ENCODE data around the gene ZKSCAN3.
A peak's percentile ranks its signal among the peaks of the same experiment; 100 is the strongest.
"Not testable (repeated sequence)": the region's sequence is repeated elsewhere in the genome, so short reads cannot be mapped to it uniquely, and the experiment has no call there.

The ZKSCAN3 gene

GRCh38 chr6:28390688-28391087 is 40.9 kb downstream of the ZKSCAN3 start:
- Histone ChIP-seq H3K4me1 (ENCODE audit: control insufficient read depth, insufficient read depth, low read length) (no peaks in the 10 kb centered on the region), H3K27me3 (ENCODE audit: control insufficient read depth, insufficient read depth, low read length) (no peaks in the 10 kb centered on the region), H3K4me3 (ENCODE audit: low read length) (no peak overlapping the region), H3K36me3 (ENCODE audit: control insufficient read depth, insufficient read depth, low read length) (no peaks in the 10 kb centered on the region), H3K9me3 (ENCODE audit: control insufficient read depth, low read length) (no peaks in the 10 kb centered on the region), H3K9ac (ENCODE audit: low read length) (no peak overlapping the region)

GRCh38 chr6:28393912-28394662 is 44.3 kb downstream of the ZKSCAN3 start:
- Histone ChIP-seq H3K27me3 (ENCODE audit: control insufficient read depth, insufficient read depth, low read length) (no peaks in the 10 kb centered on the region), H3K36me3 (ENCODE audit: control insufficient read depth, insufficient read depth, low read length) (no peaks in the 10 kb centered on the region), H3K9ac (ENCODE audit: low read length) (no peak overlapping the region), H3K4me1 (ENCODE audit: control insufficient read depth, insufficient read depth, low read length) (peaks cover 4% of the 10 kb centered on the region), H3K4me3 (ENCODE audit: low read length) (no peak overlapping the region), H3K9me3 (ENCODE audit: control insufficient read depth, low read length) (no peaks in the 10 kb centered on the region)

DNA sequence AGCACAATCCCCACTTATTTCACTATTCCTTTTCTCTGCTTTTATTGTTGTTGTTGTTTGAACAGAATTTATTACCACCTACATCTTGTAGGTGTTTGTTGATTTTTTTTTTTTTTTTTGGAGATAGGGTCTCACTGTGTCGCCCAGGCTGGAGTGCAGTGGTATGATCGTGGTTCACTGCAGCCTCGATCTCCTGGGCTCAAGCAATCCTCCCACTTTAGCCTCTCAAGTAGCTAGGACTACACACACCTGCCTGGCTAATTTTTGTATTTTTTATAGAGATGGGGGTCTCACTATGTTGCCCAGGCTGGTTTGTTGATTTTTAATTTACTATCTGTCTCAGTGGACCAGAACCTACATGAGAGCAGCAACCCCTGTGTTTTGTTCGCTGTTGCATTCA is 46.2 kb downstream of the ZKSCAN3 start:
- Histone ChIP-seq H3K36me3 (ENCODE audit: control insufficient read depth, insufficient read depth, low read length) (no peaks in the 10 kb centered on the region), H3K27me3 (ENCODE audit: control insufficient read depth, insufficient read depth, low read length) (no peaks in the 10 kb centered on the region), H3K9ac (ENCODE audit: low read length) (no peak overlapping the region), H3K4me3 (ENCODE audit: low read length) (no peak overlapping the region), H3K9me3 (ENCODE audit: control insufficient read depth, low read length) (no peaks in the 10 kb centered on the region), H3K4me1 (ENCODE audit: control insufficient read depth, insufficient read depth, low read length) (peaks cover 4% of the 10 kb centered on the region)

DNA sequence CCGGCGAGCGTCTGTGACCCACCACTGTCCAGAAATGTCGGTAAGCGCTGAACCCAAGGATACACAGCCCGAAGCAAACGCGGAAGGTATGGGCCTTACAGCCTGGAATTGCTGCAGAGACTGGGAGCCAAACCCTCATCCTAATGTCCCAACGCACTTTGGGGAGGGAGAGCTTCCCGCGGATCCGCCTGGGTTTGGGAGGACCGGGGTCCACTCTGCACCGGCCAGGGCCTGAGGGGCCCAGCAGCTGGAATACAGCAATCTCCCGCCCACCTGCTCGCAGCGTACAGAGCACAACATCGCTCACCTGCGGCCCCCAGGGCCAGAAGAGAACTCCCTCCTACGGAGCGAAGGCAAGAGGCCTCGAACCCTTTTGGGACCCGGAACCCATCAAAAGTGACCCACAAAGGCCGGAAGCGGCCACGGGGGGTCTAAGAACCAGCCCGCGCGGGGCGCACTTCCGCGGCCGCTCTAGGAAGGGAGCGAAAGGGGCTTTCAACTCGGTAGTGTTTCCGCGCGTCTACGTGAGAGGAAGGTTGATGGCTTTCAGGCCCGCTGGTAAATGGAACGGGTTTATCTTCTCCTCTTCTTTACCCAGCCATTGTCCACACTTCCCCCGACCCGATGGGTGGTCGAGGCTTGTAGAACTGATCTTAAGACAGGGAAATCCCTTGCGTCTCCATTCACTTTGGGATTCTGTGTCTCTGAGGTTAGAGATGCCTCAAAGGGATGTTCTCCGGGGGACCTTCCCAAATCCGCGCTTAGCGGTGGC is 49.8 kb downstream of the ZKSCAN3 start, which contains the start of gene ZSCAN12:
TSS of gene ZSCAN12 (minus strand) at position 398 of the 772 bp plus-strand sequence. CDS start 1,342 bp downstream, outside the sequence.
- Histone ChIP-seq H3K9me3 (ENCODE audit: control insufficient read depth, low read length) (no peaks in the 10 kb centered on the region), H3K4me3 (ENCODE audit: low read length) (peak within 1 kb of the TSS; percentile 75), H3K36me3 (ENCODE audit: control insufficient read depth, insufficient read depth, low read length) (no peaks in the 10 kb centered on the region), H3K27me3 (ENCODE audit: control insufficient read depth, insufficient read depth, low read length) (peaks cover 4% of the 10 kb centered on the region), H3K4me1 (ENCODE audit: control insufficient read depth, insufficient read depth, low read length) (peaks cover 4% of the 10 kb centered on the region), H3K9ac (ENCODE audit: low read length) (peak within 1 kb of the TSS; percentile 70)

DNA sequence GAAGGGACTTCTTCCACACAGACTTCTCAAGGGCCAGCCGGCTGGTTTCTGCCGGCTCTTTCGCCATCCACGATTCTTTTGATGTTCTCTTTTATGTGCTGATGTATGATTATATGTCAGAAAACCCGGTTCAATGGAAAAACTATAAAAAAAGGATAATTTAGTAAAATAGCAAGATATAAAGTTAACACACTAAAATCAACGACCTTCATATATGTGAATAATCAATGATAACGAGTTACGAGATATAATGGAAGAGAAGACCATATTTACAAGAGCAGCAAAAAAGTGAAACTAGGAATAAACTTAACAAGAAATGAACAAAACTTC is 50.3 kb downstream of the ZKSCAN3 start:
- H3K9ac ChIP-seq (ENCODE audit: low read length): peak overlapping the region; percentile 70
- no peaks in the 10 kb centered on the region for H3K9me3 ChIP-seq (ENCODE audit: control insufficient read depth, low read length)
- H3K36me3 ChIP-seq (ENCODE audit: control insufficient read depth, insufficient read depth, low read length): no peaks in the 10 kb centered on the region
- H3K4me1 ChIP-seq (ENCODE audit: control insufficient read depth, insufficient read depth, low read length): peaks cover 4% of the 10 kb centered on the region
- H3K27me3 ChIP-seq (ENCODE audit: control insufficient read depth, insufficient read depth, low read length): peaks cover 4% of the 10 kb centered on the region
- H3K4me3 ChIP-seq (ENCODE audit: low read length): peak overlapping the region; percentile 75

GRCh38 chr6:28401172-28401571 is 51.4 kb downstream of the ZKSCAN3 start:
- peaks cover 4% of the 10 kb centered on the region for H3K27me3 ChIP-seq (ENCODE audit: control insufficient read depth, insufficient read depth, low read length)
- H3K4me1 ChIP-seq (ENCODE audit: control insufficient read depth, insufficient read depth, low read length): peaks cover 4% of the 10 kb centered on the region
- H3K9me3 ChIP-seq (ENCODE audit: control insufficient read depth, low read length): no peaks in the 10 kb centered on the region
- H3K9ac ChIP-seq (ENCODE audit: low read length): no peak overlapping the region
- H3K4me3 ChIP-seq (ENCODE audit: low read length): no peak overlapping the region
- H3K36me3 ChIP-seq (ENCODE audit: control insufficient read depth, insufficient read depth, low read length): no peaks in the 10 kb centered on the region

DNA sequence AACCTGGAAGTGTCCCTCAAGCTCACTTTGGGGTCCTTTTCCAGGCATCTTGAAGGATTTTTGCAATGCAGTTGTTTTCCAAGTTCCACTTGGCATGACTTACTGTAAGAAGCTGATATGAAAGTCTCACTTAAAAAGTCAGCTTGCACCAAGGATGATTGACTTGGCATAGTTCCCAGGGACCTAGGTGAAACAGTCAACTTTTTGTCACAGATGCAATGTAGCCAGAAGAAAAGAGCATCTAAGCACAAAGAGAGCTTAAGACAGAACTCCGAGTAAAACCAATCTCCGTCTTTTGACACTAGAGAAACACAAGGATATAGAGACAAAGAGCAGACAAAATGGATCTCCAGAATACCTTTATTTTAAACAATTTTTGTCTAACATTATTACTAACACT is 52.5 kb downstream of the ZKSCAN3 start:
- H3K4me1 ChIP-seq (ENCODE audit: control insufficient read depth, insufficient read depth, low read length): no peaks in the 10 kb centered on the region
- H3K9me3 ChIP-seq (ENCODE audit: control insufficient read depth, low read length): no peaks in the 10 kb centered on the region
- H3K4me3 ChIP-seq (ENCODE audit: low read length): no peak overlapping the region
- no peaks in the 10 kb centered on the region for H3K36me3 ChIP-seq (ENCODE audit: control insufficient read depth, insufficient read depth, low read length)
- peaks cover 4% of the 10 kb centered on the region for H3K27me3 ChIP-seq (ENCODE audit: control insufficient read depth, insufficient read depth, low read length)
- H3K9ac ChIP-seq (ENCODE audit: low read length): no peak overlapping the region

GRCh38 chr6:28403923-28404322 is 54.2 kb downstream of the ZKSCAN3 start:
- not testable (repeated sequence) for H3K36me3 ChIP-seq (ENCODE audit: control insufficient read depth, insufficient read depth, low read length); H3K27me3 ChIP-seq (ENCODE audit: control insufficient read depth, insufficient read depth, low read length); H3K9ac ChIP-seq (ENCODE audit: low read length); H3K4me1 ChIP-seq (ENCODE audit: control insufficient read depth, insufficient read depth, low read length); H3K9me3 ChIP-seq (ENCODE audit: control insufficient read depth, low read length); H3K4me3 ChIP-seq (ENCODE audit: low read length)

DNA sequence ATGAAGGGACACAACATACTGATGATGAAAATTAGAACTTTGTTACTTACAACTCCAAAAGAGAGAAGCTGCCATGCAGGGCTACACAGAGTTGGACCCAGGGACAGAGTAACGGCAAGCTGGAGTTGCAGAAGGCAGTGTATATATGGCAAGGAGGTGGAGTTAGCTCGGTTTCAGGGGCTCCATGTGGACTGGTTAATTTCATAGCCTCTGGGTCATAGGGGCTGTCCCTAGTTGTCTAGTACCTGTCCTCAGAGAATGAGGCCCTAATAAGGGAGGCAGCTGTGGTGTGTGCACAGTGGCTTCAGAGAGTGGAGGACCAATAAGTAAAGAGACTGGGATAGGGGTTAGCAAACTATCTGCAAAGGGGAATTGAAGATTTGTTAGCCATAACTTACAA is 57.7 kb downstream of the ZKSCAN3 start:
- H3K9me3 ChIP-seq (ENCODE audit: control insufficient read depth, low read length): no peaks in the 10 kb centered on the region
- no peaks in the 10 kb centered on the region for H3K27me3 ChIP-seq (ENCODE audit: control insufficient read depth, insufficient read depth, low read length)
- no peaks in the 10 kb centered on the region for H3K36me3 ChIP-seq (ENCODE audit: control insufficient read depth, insufficient read depth, low read length)
- H3K4me1 ChIP-seq (ENCODE audit: control insufficient read depth, insufficient read depth, low read length): no peaks in the 10 kb centered on the region
- no peak overlapping the region for H3K4me3 ChIP-seq (ENCODE audit: low read length)
- no peak overlapping the region for H3K9ac ChIP-seq (ENCODE audit: low read length)

DNA sequence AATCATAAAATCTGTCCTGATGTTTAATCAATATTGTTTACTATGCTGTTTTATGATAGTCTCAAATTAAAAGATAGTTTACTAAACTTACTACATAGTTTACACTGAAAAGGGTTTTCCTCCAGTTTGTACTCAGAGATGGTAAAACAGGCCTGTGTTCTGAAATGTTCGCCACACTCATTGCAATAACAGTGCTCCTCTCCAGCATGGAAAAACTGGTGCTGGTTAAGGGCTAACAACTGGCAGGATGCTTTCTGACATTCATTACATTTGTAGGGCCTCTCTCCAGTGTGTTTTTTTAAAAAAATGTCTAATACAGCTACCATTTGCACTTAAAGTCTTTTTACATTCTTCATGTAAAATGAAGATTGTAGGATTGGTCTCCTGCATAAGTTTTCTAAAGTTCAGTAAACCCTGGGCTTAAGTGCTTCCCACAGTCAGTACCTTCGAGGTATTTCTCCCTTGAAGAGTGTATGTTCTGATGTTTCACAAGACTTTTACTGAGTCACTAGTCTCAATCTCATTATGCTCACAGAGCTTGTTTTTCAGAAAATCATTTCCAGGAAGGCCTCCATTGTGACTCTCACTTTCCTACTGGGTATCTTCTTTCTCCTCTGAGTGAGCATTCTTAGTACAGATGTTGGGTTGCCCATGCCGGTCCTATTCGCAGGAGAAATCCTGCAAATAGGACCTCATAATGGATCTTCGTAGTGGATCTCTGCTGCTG is 58.5 kb downstream of the ZKSCAN3 start:
- Histone ChIP-seq H3K9me3 (ENCODE audit: control insufficient read depth, low read length) (no peaks in the 10 kb centered on the region), H3K4me3 (ENCODE audit: low read length) (no peak overlapping the region), H3K9ac (ENCODE audit: low read length) (no peak overlapping the region), H3K27me3 (ENCODE audit: control insufficient read depth, insufficient read depth, low read length) (no peaks in the 10 kb centered on the region), H3K36me3 (ENCODE audit: control insufficient read depth, insufficient read depth, low read length) (no peaks in the 10 kb centered on the region), H3K4me1 (ENCODE audit: control insufficient read depth, insufficient read depth, low read length) (no peaks in the 10 kb centered on the region)

DNA sequence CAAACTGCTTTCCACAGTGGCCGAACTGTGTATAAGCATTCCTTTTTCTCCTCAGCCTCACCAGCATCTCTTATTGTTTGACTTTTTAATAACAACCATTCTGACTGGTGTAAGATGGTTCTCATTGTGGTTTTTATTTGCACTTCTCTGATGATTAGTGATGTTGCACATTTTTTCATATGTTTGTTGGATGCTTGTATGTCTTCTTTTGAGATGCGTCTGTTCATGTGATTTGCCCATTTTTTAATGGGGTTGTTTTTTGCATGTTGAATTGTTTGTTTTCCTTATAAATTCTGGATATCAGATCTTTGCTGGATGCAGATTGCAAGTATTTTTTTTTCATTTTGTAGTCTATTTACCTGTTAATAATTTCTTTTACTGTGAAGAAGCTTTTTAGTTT is 61.0 kb downstream of the ZKSCAN3 start:
- H3K9me3 ChIP-seq (ENCODE audit: control insufficient read depth, low read length): no peaks in the 10 kb centered on the region
- H3K9ac ChIP-seq (ENCODE audit: low read length): no peak overlapping the region
- no peaks in the 10 kb centered on the region for H3K36me3 ChIP-seq (ENCODE audit: control insufficient read depth, insufficient read depth, low read length)
- no peaks in the 10 kb centered on the region for H3K4me1 ChIP-seq (ENCODE audit: control insufficient read depth, insufficient read depth, low read length)
- H3K4me3 ChIP-seq (ENCODE audit: low read length): no peak overlapping the region
- no peaks in the 10 kb centered on the region for H3K27me3 ChIP-seq (ENCODE audit: control insufficient read depth, insufficient read depth, low read length)

DNA sequence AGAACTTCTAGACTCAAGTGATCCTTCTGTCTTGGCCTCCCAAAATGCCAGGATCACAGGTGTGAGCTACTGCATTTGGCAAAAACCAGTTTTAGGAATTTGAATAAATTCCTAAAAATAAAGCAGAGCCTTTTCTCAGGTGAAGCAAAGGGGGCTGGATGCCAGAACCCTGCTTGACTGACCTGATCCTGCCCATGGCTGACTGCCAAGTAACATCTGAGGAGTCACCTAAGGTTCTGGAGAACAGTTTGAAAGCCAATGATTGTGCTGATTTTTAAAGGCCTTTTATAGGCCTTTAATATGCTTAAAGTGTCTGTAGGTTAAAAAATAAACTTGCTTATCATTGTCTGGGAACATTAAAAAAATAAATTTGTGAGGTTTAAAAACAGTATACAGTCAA is 63.9 kb downstream of the ZKSCAN3 start:
- H3K36me3 ChIP-seq (ENCODE audit: control insufficient read depth, insufficient read depth, low read length): no peaks in the 10 kb centered on the region
- no peaks in the 10 kb centered on the region for H3K9me3 ChIP-seq (ENCODE audit: control insufficient read depth, low read length)
- no peaks in the 10 kb centered on the region for H3K27me3 ChIP-seq (ENCODE audit: control insufficient read depth, insufficient read depth, low read length)
- no peak overlapping the region for H3K9ac ChIP-seq (ENCODE audit: low read length)
- H3K4me1 ChIP-seq (ENCODE audit: control insufficient read depth, insufficient read depth, low read length): no peaks in the 10 kb centered on the region
- H3K4me3 ChIP-seq (ENCODE audit: low read length): no peak overlapping the region

Measured in mucosa of stomach (tissue), 1 donor.